Measurements from ENCODE around the gene GRID1. TPM values are rescaled to one million over a fixed set of nuclear protein-coding genes. Genes with fewer than 3 reads are reported as not detected.

GRID1 gene
- total RNA-seq, 1 experiment from 2014 or later = 0.37 TPM

GRCh38 chr10:86062198-86062550, 304.4 kb downstream of the GRID1 start:
- Mint-ChIP-seq H3K36me3 (no peaks in the 10 kb centered on the region), H3K4me3 (no peak overlapping the region), H3K9me3 (peaks cover 5% of the 10 kb centered on the region; the same call in 1 of the 2 replicates), H3K27me3 (ENCODE audit: low read depth) (no peaks in the 10 kb centered on the region; the same call in 1 of the 2 replicates), H3K4me1 (no peaks in the 10 kb centered on the region), H3K27ac (no peak overlapping the region)
- ChIA-PET CTCF (no interaction called here), POLR2A (no interaction called here)
- ATAC-seq (no peak), DNase-seq (ENCODE audit: low spot score) (no peak)
- TF ChIP-seq ZNF121 (CRISPR knock-in tag; IDR thresholded peaks at IDR 0.05) (no peak), IRF1 (CRISPR knock-in tag; IDR thresholded peaks at IDR 0.05) (no peak), TEAD4 (CRISPR knock-in tag; IDR thresholded peaks at IDR 0.05) (no peak), GRHL2 (CRISPR knock-in tag; IDR thresholded peaks at IDR 0.05; ENCODE audit: insufficient replicate concordance, severe bottlenecking) (no peak), FOXK1 (CRISPR knock-in tag; IDR thresholded peaks at IDR 0.05) (no peak), ATF3 (CRISPR knock-in tag; conservative IDR thresholded peaks at IDR 0.05) (no peak), SOX15 (CRISPR knock-in tag; IDR thresholded peaks at IDR 0.05) (no peak), AR (CRISPR knock-in tag; IDR thresholded peaks at IDR 0.05) (no peak), ZNF423 (CRISPR knock-in tag; IDR thresholded peaks at IDR 0.05) (no peak), ZNF232 (CRISPR knock-in tag; IDR thresholded peaks at IDR 0.05) (no peak), USF1 (CRISPR knock-in tag; IDR thresholded peaks at IDR 0.05) (no peak), NFE2L1 (CRISPR knock-in tag; IDR thresholded peaks at IDR 0.05) (no peak), ZMAT4 (CRISPR knock-in tag; IDR thresholded peaks at IDR 0.05) (no peak), ERG (CRISPR knock-in tag; IDR thresholded peaks at IDR 0.05) (no peak), NFATC4 (CRISPR knock-in tag; IDR thresholded peaks at IDR 0.05) (no peak)

- CTCF ChIA-PET = no interaction called here
- Mint-ChIP-seq H3K27ac (no peak overlapping the region), H3K9me3 (peaks cover 6% of the 10 kb centered on the region; the same call in 1 of the 2 replicates), H3K4me1 (no peaks in the 10 kb centered on the region), H3K36me3 (no peaks in the 10 kb centered on the region), H3K27me3 (ENCODE audit: low read depth) (no peaks in the 10 kb centered on the region; the same call in none of the 2 replicates), H3K4me3 (no peak overlapping the region)
- POLR2A ChIA-PET = no interaction called here
- no peak for DNase-seq (ENCODE audit: low spot score)
- no peak; the same call in 1 of the 2 replicates for ATAC-seq
- no peak for TF ChIP-seq NFE2L1 (CRISPR knock-in tag; IDR thresholded peaks at IDR 0.05)
- TF ChIP-seq ZNF263 (CRISPR knock-in tag; IDR thresholded peaks at IDR 0.05; ENCODE audit: low read depth) = peak; percentile 42; the same call in 1 of the 2 replicates
- no peak for TF ChIP-seq FOXK1 (CRISPR knock-in tag; IDR thresholded peaks at IDR 0.05)
Measured at GRCh38 chr10:86061278-86062197, 305.1 kb downstream of the GRID1 start.

All from WTC11 (cell line).